HG03354 (cell line): ENCODE measurements around the gene RORB.

Source experiments
- ATAC-seq: cut with Tn5 transposase; IDR thresholded peaks from one replicate; pipeline ENCODE4 v1.9.1; 2021; ENCODE audit warnings: mild to moderate bottlenecking; ENCODE audit not compliant: unreplicated experiment, poor library complexity, severe bottlenecking

RORB gene

DNA sequence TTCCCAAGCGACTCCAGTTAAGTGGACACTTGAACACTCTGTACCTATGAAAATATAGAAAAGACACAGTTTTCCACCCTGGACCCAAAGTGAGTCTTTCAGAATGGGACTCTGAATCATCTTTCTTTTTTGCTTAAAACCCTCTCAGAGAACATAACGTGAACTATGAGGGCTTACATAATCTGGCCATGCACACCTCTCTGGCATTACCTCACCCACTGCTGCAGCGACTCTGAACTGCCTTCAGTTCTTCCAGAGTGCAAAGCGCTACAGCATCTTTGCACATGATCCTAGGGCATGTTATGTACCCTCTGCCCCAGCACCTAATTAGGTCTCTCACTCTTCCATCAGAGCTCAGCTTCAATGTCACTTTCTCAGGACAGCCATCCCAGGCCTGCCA, 186.2 kb downstream of the RORB start:
- ATAC-seq, result no peak

DNA sequence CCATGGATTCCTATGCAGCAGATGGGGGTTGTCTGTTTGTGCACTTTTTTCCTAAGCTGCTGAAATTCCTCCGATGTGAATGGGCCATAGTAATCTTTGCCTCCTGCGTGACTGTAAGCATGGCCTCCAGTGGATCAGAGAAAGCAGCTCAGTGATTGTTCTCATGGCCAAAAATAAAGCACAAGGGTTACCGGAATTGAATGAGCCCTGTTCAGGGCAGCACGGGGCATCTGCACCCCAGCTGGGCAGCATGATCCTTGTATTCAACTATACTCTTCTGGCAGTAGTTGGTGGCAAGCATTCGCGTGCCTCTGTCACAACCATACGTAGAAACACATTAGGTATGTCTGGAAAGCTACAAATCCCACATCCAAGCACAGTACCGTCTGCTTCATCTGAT, 193.9 kb downstream of the RORB start:
- ATAC-seq, result no peak

DNA sequence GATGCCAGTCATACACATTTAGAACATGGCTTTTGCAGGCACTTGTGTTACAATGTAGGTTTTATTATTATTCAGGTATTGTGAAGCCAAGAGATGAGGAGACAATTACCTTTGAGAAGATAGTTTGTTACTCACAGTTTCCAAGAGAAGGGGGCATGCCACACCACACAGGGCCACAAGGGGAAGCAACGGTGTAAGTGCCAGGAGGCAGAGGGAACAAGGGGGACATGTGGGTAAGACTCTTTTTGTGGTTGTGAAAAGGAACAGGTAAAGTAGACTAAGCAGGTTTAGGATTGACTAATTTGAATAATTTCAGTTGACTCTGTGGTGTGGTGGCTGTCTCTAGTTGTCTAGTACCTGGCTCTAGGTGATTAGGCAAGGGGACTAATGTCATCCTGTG, 199.4 kb downstream of the RORB start:
- peak; percentile 60 for ATAC-seq

DNA sequence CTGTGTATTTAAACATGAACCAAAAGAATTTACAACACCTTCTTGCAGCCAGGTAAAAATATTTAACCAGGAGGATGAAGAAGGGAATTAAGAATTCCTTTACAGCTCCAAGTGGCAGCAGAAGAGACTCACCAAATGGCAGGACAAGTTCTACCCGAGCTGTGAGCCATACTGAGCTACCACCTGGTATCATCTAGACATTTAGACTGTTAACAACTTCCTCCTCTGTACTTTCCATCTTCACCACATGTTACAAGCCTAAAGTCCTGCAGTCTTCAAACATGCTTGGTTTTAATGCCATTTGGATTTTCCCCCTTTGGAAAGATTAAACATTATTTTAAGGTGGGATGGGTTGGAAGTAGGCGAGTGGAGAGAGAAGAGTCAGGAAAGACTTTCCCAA, 200.4 kb downstream of the RORB start:
- no peak for ATAC-seq

DNA sequence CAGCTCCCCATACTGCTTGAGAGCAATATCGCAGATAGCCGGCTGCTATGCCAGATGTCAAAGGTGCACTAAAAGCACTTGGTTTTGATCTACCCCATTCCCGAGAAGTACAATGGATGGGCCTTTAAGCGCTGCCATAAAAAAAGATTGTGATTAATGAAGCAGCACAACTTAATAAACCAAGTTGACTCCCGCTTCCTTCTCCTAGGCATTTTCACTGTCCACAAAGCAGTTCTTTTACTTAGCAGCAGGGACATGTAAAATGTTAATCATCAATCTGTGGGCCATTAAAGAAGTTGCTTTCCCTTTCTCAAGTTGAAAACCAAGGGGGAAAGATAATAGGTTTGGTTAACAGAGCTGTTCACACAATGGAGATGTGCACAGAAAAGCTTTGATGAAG, 214.2 kb downstream of the RORB start:
- no peak for ATAC-seq

DNA sequence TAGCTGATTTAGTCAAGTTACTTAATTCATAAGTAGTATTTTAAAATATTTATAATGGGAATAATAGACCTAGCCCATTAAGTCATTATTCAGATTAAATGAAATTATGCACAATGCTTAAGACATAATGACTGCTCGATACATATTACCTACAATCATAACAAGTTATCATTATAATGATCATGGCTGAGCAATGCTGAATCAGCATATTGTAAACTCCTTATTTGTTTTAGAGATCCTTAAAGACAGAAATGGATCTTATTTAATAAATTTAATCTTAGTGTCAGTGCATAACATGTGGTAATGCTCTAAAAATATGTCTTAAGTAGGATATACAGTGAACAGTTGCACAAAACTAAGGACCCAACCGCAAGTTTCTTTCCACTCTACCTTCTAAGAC, 221.6 kb downstream of the RORB start:
- ATAC-seq, result no peak

DNA sequence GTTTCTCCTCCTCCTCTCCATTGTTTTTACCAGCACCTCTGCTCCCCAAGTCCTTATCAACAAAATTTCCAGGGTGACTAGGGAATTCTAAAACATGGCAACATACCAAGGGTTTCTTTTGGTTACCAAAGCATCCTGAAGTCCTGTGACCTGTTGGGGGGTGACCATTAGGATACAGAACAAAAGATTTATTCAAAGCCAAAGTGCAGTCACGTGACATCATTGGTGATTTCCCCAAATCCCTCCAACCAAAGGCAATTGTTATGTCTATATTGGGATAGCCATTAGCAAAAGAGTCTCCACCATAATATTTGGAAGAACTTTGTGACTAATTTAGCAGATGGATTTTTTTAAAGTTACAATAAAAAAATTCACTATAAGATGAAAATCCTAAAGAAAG, 222.2 kb downstream of the RORB start:
- no peak for ATAC-seq

DNA sequence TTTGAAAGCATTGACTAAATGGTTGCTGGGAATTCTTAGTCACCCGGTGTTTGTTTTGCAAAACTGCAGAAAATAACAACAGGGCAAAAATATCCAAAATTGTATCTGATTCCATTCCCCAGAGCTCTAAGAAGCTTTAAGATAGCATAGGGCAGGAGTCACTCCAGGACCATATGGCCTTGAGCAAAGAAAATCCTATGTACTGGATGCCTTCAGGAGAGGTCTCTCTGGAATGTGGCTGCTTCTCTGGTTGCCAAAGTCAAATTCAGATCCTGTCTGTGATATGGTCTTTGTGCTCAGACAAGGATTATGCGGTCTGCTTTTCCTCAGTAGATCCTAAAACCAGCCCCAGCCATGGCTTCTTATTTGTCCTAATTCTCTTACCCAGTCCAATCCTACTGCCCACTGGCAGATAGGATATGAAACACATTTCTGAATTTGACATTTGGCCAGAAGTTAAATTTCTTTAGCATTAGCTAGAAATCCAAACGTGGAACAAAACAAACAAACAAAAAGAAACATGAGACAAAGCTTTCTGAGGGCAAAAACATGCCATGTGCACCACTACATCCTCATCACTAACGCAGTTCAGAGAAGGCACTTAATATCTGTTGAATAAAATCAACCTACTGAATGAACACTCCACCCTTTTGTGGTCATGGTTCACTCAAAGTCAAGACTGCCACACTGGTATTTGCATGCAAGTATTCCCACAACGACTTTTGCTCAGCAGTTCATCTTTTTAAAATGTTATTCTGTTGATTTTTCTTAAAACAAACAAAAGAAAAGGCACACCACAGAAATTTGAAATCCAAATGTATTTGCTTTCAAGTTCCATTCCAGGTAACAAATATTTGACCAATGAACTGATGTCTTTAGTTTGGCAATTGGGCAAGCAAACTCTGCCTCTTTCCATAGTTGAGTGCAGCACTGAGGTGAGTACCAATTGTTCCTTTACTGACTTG, 224.8 kb downstream of the RORB start:
- no peak for ATAC-seq

DNA sequence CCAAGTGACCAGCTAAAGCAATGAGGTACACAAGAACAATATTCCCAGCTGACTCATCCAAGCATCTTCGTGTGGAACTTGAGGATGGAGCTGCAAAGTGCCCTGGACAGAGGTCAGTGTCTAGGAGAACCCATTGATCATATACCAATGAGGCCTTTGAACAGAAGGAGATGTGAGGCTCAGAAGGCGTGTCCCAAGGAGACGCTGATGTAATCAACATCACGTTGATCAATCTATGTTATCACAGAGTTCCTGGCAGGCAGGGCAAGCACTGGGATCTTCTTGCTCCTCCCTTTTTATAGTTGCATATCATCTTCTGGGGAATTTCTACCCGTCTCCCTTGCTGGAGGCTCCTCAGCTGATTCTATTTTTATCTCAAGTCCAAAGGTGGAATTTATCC, 227.2 kb downstream of the RORB start:
- ATAC-seq, result no peak

DNA sequence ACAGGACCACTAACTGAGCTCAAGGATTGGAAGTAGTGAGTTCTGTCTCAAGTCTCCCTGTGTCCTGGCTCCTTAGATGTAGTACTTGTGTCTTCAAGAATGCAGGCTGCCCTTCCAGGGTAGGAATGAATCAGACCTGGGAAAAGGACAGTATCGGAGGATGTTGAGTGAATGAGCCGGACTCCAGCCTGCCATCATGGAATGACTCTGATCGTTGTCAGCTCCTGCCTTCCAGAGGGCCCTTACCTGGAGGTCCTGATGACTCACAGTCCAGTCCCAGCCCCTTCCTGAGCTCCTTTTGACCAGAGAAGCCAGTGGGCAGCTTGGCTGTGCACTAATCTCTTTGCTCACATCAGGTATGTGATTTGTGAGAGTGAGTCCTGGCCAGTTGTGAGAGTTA, 229.4 kb downstream of the RORB start:
- no peak for ATAC-seq

DNA sequence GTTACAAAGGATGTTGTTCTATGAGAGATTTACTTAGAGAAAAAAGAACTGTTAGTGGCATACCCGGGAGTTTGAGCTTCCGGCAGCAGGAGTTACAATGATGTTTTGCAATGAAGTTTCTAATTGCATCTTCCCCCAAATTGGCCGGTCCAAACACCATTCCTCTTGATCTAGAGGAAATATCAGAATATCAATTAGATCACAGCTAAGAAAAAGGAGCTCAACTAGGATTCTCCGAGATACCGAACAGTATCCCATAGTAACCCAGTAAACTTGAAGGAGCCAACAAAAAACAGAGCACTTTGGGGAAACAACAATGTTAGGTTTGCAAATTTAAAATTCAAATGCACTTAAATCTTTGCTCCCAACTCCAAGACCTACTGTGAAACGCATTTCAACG, 231.0 kb downstream of the RORB start:
- ATAC-seq, result no peak

DNA sequence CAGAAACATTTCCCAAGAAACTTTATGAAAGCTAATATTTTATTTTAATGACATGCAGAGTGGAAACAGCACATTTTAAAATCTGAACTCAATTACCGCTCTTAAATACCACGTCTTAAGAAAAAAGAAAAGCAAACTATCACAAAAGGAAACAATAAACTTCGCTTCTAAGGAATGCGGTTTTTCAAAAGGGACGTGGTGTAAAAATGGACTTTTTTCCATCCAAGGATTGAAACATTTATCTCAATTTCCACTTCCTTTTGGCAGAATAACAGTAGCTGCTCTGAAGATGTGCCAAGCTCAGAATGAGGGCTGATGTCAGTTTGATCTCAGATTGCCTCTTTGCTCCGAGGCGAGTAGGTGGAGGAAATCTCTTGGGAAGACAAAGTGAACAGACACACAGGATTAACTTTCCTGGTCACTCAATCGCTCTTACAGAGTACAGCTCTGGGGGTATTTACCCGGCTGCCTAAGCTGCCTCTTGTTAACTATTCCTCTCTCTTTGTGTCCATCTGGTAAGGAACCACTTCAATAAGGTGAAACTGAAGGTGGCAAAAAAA, 232.1 kb downstream of the RORB start:
- ATAC-seq, result no peak

DNA sequence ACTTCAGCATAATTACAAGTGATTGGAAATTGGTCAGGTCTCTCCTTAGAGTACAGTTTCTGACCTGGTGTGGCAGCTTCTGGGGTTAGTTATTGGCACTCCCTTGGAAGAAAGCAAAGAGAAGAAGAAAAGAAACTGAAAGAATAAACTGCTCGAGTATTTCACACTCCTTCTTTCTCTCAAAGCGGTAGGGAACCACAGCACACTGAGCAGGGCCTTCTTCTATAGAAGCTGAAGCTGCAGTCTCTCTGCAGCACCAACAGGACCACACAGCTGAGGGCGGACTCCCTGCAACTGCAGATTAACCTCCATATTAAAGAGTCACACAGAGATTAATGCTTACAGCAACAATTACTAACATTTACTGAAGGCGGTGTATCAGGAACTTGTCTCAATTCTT, 238.6 kb downstream of the RORB start:
- no peak for ATAC-seq

DNA sequence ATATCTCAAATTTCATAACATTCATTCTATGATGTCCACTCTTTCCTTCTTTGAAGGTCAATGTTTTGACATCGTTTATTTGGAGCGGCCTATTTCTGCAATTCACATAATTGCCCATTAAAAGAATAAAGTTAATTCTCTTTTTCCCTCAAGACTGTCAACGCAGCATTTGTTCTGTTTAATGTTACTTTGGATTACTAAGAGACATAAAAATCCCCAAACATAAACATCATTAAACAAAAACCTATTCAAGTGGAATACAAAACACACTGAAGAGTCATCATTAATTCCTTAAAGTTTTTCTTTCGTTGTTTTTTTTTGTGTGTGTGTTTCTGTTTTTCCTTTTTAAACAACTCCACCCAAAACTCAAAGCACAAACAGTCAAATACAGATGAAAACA, 239.5 kb downstream of the RORB start:
- no peak for ATAC-seq

DNA sequence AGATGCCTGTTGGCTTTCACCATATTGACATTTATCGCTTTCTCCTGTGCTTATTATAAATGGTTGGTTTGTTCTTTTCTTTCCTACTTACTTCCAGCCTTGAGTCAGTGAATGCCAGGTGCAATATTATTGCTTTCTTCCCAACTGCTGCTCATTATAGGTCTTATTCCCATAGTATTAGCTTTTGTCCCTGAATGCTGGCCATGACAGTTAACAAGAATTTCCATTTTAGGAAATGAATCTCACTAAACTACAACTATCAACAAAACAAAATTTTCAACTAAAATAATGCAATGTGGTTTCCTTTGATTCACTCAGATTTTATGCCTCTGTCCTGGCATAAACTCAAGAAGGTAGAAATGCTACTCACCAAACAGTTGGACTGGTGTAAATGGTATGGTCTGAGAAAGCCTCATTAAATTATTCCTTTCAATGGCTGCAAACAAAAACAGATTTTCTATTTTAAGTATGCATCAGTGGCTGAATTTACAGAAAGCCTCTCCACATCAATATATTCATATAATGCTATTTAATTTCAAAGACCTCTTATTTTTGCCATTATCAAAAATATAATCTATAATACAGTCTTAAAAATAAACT, 245.2 kb downstream of the RORB start:
- ATAC-seq, result no peak
